ENCODE measurements around the gene GNAS. TPM values are rescaled to one million over a fixed set of nuclear protein-coding genes. Genes with fewer than 3 reads are reported as not detected.

GNAS gene
- total and polyA plus RNA-seq, 4 donors: 115 to 360 (median 277) TPM

DNA sequence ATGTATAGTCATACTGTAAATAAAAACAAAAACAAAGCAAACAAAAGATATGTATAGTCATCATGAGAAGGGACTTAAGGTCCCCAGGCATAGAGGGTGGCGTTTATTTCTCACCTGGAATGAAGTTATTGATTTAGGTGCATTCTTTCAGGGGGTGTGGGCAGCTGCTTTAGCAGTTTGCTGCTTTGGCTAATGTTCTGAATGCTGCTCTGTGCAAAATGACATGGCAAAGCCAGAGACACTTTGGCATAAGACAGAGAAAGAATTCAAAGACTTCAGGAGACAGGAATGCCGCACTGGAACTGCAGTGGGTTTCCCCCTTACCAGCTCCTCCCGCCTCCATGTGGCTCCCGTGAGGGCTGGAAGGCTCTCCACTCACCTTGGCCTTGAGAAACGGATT is 92.1 kb downstream of the GNAS start:
- WGBS: 88% methylated on average over 5 of the region's 5 CpGs
- DNase-seq (ENCODE audit: low spot score): no peak
- TF ChIP-seq RAD21 (IDR thresholded peaks at IDR 0.05): no peak
- TF ChIP-seq, protein P1, sequence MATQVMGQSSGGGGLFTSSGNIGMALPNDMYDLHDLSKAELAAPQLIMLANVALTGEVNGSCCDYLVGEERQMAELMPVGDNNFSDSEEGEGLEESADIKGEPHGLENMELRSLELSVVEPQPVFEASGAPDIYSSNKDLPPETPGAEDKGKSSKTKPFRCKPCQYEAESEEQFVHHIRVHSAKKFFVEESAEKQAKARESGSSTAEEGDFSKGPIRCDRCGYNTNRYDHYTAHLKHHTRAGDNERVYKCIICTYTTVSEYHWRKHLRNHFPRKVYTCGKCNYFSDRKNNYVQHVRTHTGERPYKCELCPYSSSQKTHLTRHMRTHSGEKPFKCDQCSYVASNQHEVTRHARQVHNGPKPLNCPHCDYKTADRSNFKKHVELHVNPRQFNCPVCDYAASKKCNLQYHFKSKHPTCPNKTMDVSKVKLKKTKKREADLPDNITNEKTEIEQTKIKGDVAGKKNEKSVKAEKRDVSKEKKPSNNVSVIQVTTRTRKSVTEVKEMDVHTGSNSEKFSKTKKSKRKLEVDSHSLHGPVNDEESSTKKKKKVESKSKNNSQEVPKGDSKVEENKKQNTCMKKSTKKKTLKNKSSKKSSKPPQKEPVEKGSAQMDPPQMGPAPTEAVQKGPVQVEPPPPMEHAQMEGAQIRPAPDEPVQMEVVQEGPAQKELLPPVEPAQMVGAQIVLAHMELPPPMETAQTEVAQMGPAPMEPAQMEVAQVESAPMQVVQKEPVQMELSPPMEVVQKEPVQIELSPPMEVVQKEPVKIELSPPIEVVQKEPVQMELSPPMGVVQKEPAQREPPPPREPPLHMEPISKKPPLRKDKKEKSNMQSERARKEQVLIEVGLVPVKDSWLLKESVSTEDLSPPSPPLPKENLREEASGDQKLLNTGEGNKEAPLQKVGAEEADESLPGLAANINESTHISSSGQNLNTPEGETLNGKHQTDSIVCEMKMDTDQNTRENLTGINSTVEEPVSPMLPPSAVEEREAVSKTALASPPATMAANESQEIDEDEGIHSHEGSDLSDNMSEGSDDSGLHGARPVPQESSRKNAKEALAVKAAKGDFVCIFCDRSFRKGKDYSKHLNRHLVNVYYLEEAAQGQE (IDR thresholded peaks at IDR 0.05): no peak
- TF ChIP-seq SP1 (IDR thresholded peaks at IDR 0.05): no peak
- TF ChIP-seq, protein P2, sequence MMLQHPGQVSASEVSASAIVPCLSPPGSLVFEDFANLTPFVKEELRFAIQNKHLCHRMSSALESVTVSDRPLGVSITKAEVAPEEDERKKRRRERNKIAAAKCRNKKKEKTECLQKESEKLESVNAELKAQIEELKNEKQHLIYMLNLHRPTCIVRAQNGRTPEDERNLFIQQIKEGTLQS (IDR thresholded peaks at IDR 0.05): no peak
- TF ChIP-seq, protein P3, sequence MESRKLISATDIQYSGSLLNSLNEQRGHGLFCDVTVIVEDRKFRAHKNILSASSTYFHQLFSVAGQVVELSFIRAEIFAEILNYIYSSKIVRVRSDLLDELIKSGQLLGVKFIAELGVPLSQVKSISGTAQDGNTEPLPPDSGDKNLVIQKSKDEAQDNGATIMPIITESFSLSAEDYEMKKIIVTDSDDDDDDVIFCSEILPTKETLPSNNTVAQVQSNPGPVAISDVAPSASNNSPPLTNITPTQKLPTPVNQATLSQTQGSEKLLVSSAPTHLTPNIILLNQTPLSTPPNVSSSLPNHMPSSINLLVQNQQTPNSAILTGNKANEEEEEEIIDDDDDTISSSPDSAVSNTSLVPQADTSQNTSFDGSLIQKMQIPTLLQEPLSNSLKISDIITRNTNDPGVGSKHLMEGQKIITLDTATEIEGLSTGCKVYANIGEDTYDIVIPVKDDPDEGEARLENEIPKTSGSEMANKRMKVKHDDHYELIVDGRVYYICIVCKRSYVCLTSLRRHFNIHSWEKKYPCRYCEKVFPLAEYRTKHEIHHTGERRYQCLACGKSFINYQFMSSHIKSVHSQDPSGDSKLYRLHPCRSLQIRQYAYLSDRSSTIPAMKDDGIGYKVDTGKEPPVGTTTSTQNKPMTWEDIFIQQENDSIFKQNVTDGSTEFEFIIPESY (IDR thresholded peaks at IDR 0.05): no peak
- TF ChIP-seq EGR1 (IDR thresholded peaks at IDR 0.05; ENCODE audit: low read depth in 2 of 2): no peak
- no peak for TF ChIP-seq HNF4G (IDR thresholded peaks at IDR 0.05)
- TF ChIP-seq, protein P4, sequence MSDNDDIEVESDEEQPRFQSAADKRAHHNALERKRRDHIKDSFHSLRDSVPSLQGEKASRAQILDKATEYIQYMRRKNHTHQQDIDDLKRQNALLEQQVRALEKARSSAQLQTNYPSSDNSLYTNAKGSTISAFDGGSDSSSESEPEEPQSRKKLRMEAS (IDR thresholded peaks at IDR 0.05): no peak
- TF ChIP-seq NR2F2 (IDR thresholded peaks at IDR 0.05): no peak
- TF ChIP-seq RXRA (IDR thresholded peaks at IDR 0.05): no peak
- no peak for TF ChIP-seq FOXA1 (IDR thresholded peaks at IDR 0.05)
- TF ChIP-seq HNF4A (conservative IDR thresholded peaks at IDR 0.05): no peak
- TF ChIP-seq FOXA2 (IDR thresholded peaks at IDR 0.05): no peak
- TF ChIP-seq, protein P5, sequence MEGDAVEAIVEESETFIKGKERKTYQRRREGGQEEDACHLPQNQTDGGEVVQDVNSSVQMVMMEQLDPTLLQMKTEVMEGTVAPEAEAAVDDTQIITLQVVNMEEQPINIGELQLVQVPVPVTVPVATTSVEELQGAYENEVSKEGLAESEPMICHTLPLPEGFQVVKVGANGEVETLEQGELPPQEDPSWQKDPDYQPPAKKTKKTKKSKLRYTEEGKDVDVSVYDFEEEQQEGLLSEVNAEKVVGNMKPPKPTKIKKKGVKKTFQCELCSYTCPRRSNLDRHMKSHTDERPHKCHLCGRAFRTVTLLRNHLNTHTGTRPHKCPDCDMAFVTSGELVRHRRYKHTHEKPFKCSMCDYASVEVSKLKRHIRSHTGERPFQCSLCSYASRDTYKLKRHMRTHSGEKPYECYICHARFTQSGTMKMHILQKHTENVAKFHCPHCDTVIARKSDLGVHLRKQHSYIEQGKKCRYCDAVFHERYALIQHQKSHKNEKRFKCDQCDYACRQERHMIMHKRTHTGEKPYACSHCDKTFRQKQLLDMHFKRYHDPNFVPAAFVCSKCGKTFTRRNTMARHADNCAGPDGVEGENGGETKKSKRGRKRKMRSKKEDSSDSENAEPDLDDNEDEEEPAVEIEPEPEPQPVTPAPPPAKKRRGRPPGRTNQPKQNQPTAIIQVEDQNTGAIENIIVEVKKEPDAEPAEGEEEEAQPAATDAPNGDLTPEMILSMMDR (IDR thresholded peaks at IDR 0.05; ENCODE audit: low read depth, low read length, missing input control): no peak
- no peak for TF ChIP-seq JUND (IDR thresholded peaks at IDR 0.05)
- TF ChIP-seq YY1 (IDR thresholded peaks at IDR 0.05): no peak
- TF ChIP-seq TAF1 (conservative IDR thresholded peaks at IDR 0.05): no peak
- no peak for TF ChIP-seq GABPA (IDR thresholded peaks at IDR 0.05 in 1 of 2, conservative IDR thresholded peaks at IDR 0.05 in 1 of 2)

More for the DNA sequence above, 92.1 kb downstream of the GNAS start:
- no peaks in the 10 kb centered on the region for H3K36me3 ChIP-seq (ENCODE audit: control insufficient read depth in 4 of 4, insufficient read depth in 3 of 4, low read depth in 1 of 4, low read length in 3 of 4)
- no peaks in the 10 kb centered on the region for H3K9me3 ChIP-seq (ENCODE audit: control insufficient read depth in 4 of 4, low read length in 3 of 4)
- no peak overlapping the region for H3K9ac ChIP-seq (ENCODE audit: low read depth in 1 of 2, low read length in 2 of 2)
- H3K4me3 ChIP-seq (ENCODE audit: low read depth in 1 of 3, low read length in 3 of 3): no peak overlapping the region
- no peak overlapping the region for H3K27ac ChIP-seq (ENCODE audit: low read depth in 1 of 2, low read length in 2 of 2)
- no peaks in the 10 kb centered on the region for H3K4me1 ChIP-seq (ENCODE audit: control insufficient read depth in 4 of 4, insufficient read depth in 4 of 4, low read length in 3 of 4)
- H3K27me3 ChIP-seq (ENCODE audit: control insufficient read depth in 4 of 4, insufficient read depth in 4 of 4, low read length in 3 of 4): no peaks in the 10 kb centered on the region

Measured in liver (tissue), 9 donors.